H1 (cell line): ENCODE data around the gene POLR1B. TPM values are rescaled to one million over a fixed set of nuclear protein-coding genes. Genes with fewer than 3 reads are reported as not detected.

Experiments used
- CTCF ChIA-PET: fragments of 300-600 bp; sonication (Branson Sonifier 250); formaldehyde crosslinking; loops from one replicate; lab custom pipeline; 2021; ENCODE audit not compliant: partially characterized antibody; lab: Charles Lee
- POLR2A ChIA-PET: fragments of 300-600 bp; sonication (Branson Sonifier 250); formaldehyde crosslinking; loops from one replicate; lab custom pipeline; 2021; ENCODE audit warnings: inconsistent platforms; ENCODE audit not compliant: partially characterized antibody; lab: Charles Lee
- DNase-seq, 2 experiments: peaks; one replicate each; pipeline versions ENCODE4 v3.0.0 to v3.0.0-alpha.2; 2010 to 2022; ENCODE audit warnings: low spot score in 2 of 2, low read depth in 1 of 2, mixed read lengths in 1 of 2
- FAIRE-seq: peaks from 2 replicates; lab custom pipeline; 2011; peaks lifted over from hg19 to GRCh38; lab: Jason Lieb, UNC
- H2AFZ ChIP-seq: 2 replicates; pipeline ENCODE4 v1.8.1; 2012; ENCODE audit warnings: low read length, inconsistent platforms
- H2AK5ac ChIP-seq: 2 replicates; pipeline ENCODE4 v1.6.1; 2013; ENCODE audit warnings: low read depth, low read length
- H2BK120ac ChIP-seq: replicated peaks from 2 replicates; pipeline ENCODE3; 2013; ENCODE audit warnings: low read depth, low read length, inconsistent platforms
- H2BK12ac ChIP-seq: 2 replicates; pipeline ENCODE4 v1.6.1; 2013; ENCODE audit warnings: low read depth, low read length
- H2BK15ac ChIP-seq: 2 replicates; pipeline ENCODE4 v1.6.1; 2013; ENCODE audit warnings: low read length
- H2BK20ac ChIP-seq: 2 replicates; pipeline ENCODE4 v1.6.1; 2013; ENCODE audit warnings: low read length
- H2BK5ac ChIP-seq: 2 replicates; pipeline ENCODE4 v1.6.1; 2013; ENCODE audit warnings: low read depth, low read length
- H3K14ac ChIP-seq: 2 replicates; pipeline ENCODE4 v1.6.1; 2013; ENCODE audit warnings: inconsistent platforms; ENCODE audit not compliant: insufficient read length
- H3K18ac ChIP-seq: 2 replicates; pipeline ENCODE4 v1.6.1; 2013; ENCODE audit warnings: low read length; ENCODE audit errors: extremely low read depth
- H3K23ac ChIP-seq: 2 replicates; pipeline ENCODE4 v1.6.1; 2013; ENCODE audit warnings: inconsistent platforms; ENCODE audit not compliant: insufficient read length
- H3K23me2 ChIP-seq: 2 replicates; pipeline ENCODE4 v1.6.1; 2013; ENCODE audit warnings: low read depth, low read length
- H3K27ac ChIP-seq: 2 replicates; pipeline ENCODE4 v1.6.1; 2011; ENCODE audit warnings: low read depth, low read length, inconsistent platforms
- H3K27me3 ChIP-seq, 4 experiments: replicated peaks in 1 of 4; 1 replicate in 1 of 4; 2 replicates in 3 of 4; pipeline versions ENCODE4 v1.6.1 to v1.8.1; 2011 to 2013; ENCODE audit warnings: low read length in 3 of 4, mild to moderate bottlenecking in 3 of 4, inconsistent platforms in 2 of 4, mixed read lengths in 2 of 4, moderate library complexity in 1 of 4; ENCODE audit not compliant: control insufficient read depth in 3 of 4, insufficient read depth in 3 of 4; ENCODE audit errors: extremely low read depth in 1 of 4
- H3K36me3 ChIP-seq, 4 experiments: 2 replicates each; pipeline versions ENCODE4 v1.6.1 to v1.8.1; 2011 to 2013; ENCODE audit warnings: mild to moderate bottlenecking in 4 of 4, low read length in 3 of 4, moderate library complexity in 2 of 4, control low read depth in 1 of 4, inconsistent platforms in 1 of 4; ENCODE audit not compliant: insufficient read depth in 4 of 4, control insufficient read depth in 2 of 4
- H3K4ac ChIP-seq: replicated peaks from 2 replicates; pipeline ENCODE3; 2013; ENCODE audit warnings: low read length, low read depth, mixed read lengths, inconsistent platforms; ENCODE audit not compliant: insufficient read length
- H3K4me1 ChIP-seq, 4 experiments: replicated peaks in 1 of 4; 1 replicate in 1 of 4; 2 replicates in 3 of 4; pipeline versions ENCODE4 v1.6.1 to v1.8.1; 2011 to 2013; ENCODE audit warnings: low read length in 3 of 4, inconsistent platforms in 2 of 4, mixed read lengths in 1 of 4; ENCODE audit not compliant: insufficient read depth in 4 of 4, control insufficient read depth in 3 of 4
- H3K4me2 ChIP-seq, 2 experiments: 2 replicates each; pipeline versions ENCODE4 v1.6.1 to v1.8.1; 2011 to 2013; ENCODE audit warnings: low read depth in 2 of 2, low read length in 2 of 2, control low read depth in 1 of 2, inconsistent platforms in 1 of 2, mild to moderate bottlenecking in 1 of 2; ENCODE audit not compliant: insufficient read depth in 1 of 2
- H3K4me3 ChIP-seq, 4 experiments: fragments of 200-600, 300-600 bp in 1 of 4; sonication (generic), shearing (Covaris generic), sonication (Bioruptor Twin) in 1 of 4; 2 replicates each; pipeline versions ENCODE4 v1.5.1 to v1.8.1; 2011 to 2016; ENCODE audit warnings: low read length in 4 of 4, low read depth in 3 of 4, control low read depth in 2 of 4, inconsistent platforms in 2 of 4, mild to moderate bottlenecking in 2 of 4, mixed read lengths in 1 of 4, moderate library complexity in 1 of 4; ENCODE audit not compliant: insufficient read depth in 2 of 4; ENCODE audit errors: extremely low read depth in 1 of 4
- H3K56ac ChIP-seq: replicated peaks from 2 replicates; pipeline ENCODE3; 2013; ENCODE audit warnings: low read depth, mild to moderate bottlenecking, mixed read lengths, low read length, inconsistent platforms; ENCODE audit not compliant: insufficient read length
- H3K79me1 ChIP-seq: 2 replicates; pipeline ENCODE4 v1.6.1; 2013; ENCODE audit warnings: low read depth, low read length, control low read depth
- H3K79me2 ChIP-seq, 2 experiments: 2 replicates each; pipeline versions ENCODE4 v1.6.1 to v1.8.1; 2012 to 2013; ENCODE audit warnings: low read length in 2 of 2, mild to moderate bottlenecking in 2 of 2, inconsistent platforms in 1 of 2; ENCODE audit not compliant: insufficient read depth in 2 of 2, control insufficient read depth in 1 of 2
- H3K9ac ChIP-seq, 4 experiments: replicated peaks in 1 of 4; 1 replicate in 1 of 4; 2 replicates in 3 of 4; pipeline versions ENCODE4 v1.6.1 to v1.8.1; 2011 to 2013; ENCODE audit warnings: low read depth in 3 of 4, low read length in 3 of 4, control low read depth in 2 of 4, mild to moderate bottlenecking in 2 of 4, moderate library complexity in 2 of 4, inconsistent platforms in 1 of 4; ENCODE audit errors: extremely low read depth in 1 of 4
- H3K9me3 ChIP-seq, 2 experiments: 2 replicates each; pipeline versions ENCODE4 v1.6.1 to v1.8.1; 2012 to 2013; ENCODE audit warnings: mild to moderate bottlenecking in 2 of 2, moderate library complexity in 2 of 2, control low read depth in 1 of 2, inconsistent platforms in 1 of 2, low read depth in 1 of 2, low read length in 1 of 2, mixed read lengths in 1 of 2; ENCODE audit not compliant: insufficient read depth in 2 of 2
- H4K20me1 ChIP-seq, 2 experiments: replicated peaks in 1 of 2; 2 replicates each; pipeline versions ENCODE3 to v1.8.1; 2011 to 2013; ENCODE audit warnings: inconsistent platforms in 2 of 2, low read length in 2 of 2, mild to moderate bottlenecking in 1 of 2; ENCODE audit not compliant: insufficient read depth in 2 of 2, control insufficient read depth in 1 of 2
- H4K5ac ChIP-seq: 2 replicates; pipeline ENCODE4 v1.6.1; 2013; ENCODE audit warnings: low read length, low read depth, mixed read lengths, inconsistent platforms; ENCODE audit not compliant: insufficient read length
- H4K8ac ChIP-seq: 2 replicates; pipeline ENCODE4 v1.8.0; 2013; ENCODE audit warnings: mild to moderate bottlenecking, moderate library complexity, low read length, inconsistent platforms; ENCODE audit not compliant: insufficient read depth; ENCODE audit errors: extremely low read depth
- H4K91ac ChIP-seq: replicated peaks from 2 replicates; pipeline ENCODE3; 2013; ENCODE audit warnings: low read length, mixed read lengths, inconsistent platforms; ENCODE audit not compliant: insufficient read length
- ATF3 ChIP-seq: IDR thresholded peaks from 2 replicates; pipeline ENCODE4 v1.6.1; 2011; ENCODE audit warnings: low read depth, mild to moderate bottlenecking, low read length; ENCODE audit not compliant: insufficient read depth
- CBX8 ChIP-seq: fragments of 300-800, 300-1000 bp; sonication (generic); IDR thresholded peaks from 2 replicates; pipeline ENCODE4 v1.7.1; 2016; ENCODE audit warnings: low read depth, low read length, borderline replicate concordance
- CEBPB ChIP-seq: IDR thresholded peaks from 2 replicates; pipeline ENCODE4 v1.6.1; 2012; ENCODE audit warnings: low read depth, low read length
- EP300 ChIP-seq, 2 experiments: IDR thresholded peaks; 1 replicate in 1 of 2; 2 replicates in 1 of 2; pipeline ENCODE4 v1.6.1; 2011 to 2012; ENCODE audit warnings: low read depth in 2 of 2, low read length in 2 of 2, mild to moderate bottlenecking in 2 of 2, borderline replicate concordance in 1 of 2, inconsistent platforms in 1 of 2, moderate library complexity in 1 of 2
- POLR2AphosphoS5 ChIP-seq: IDR thresholded peaks from 2 replicates; pipeline ENCODE4 v1.6.1; 2011; ENCODE audit warnings: low read depth, low read length
- SIX5 ChIP-seq: IDR thresholded peaks from 2 replicates; pipeline ENCODE4 v1.6.1; 2011; ENCODE audit warnings: mild to moderate bottlenecking, low read depth, low read length
- SP2 ChIP-seq: IDR thresholded peaks from 2 replicates; pipeline ENCODE4 v1.6.1; 2012; ENCODE audit warnings: mild to moderate bottlenecking, low read length, inconsistent platforms
- SP4 ChIP-seq: IDR thresholded peaks from 2 replicates; pipeline ENCODE4 v1.6.1; 2012; ENCODE audit warnings: low read length, inconsistent platforms
- SRF ChIP-seq: IDR thresholded peaks from 2 replicates; pipeline ENCODE4 v1.6.1; 2011; ENCODE audit warnings: mild to moderate bottlenecking, low read depth, low read length, moderate library complexity
- SUZ12 ChIP-seq: fragments of 200-600 bp; sonication (generic); IDR thresholded peaks from 2 replicates; pipeline ENCODE4 v1.6.1; 2012; ENCODE audit warnings: mild to moderate bottlenecking, inconsistent platforms, low read length, moderate library complexity, mixed read lengths
- TAF1 ChIP-seq: IDR thresholded peaks from 2 replicates; pipeline ENCODE4 v1.6.1; 2011; ENCODE audit warnings: mild to moderate bottlenecking, low read depth, low read length
- TAF7 ChIP-seq: optimal IDR thresholded peaks from 2 replicates; pipeline ENCODE3; 2011; ENCODE audit warnings: low read depth, mild to moderate bottlenecking, inconsistent platforms, low read length, moderate library complexity, borderline replicate concordance
- WGBS, 2 experiments: shearing (Covaris generic) in 1 of 2; methylation state at CpG; one replicate each; pipeline versions ENCODE4 v1.1.6 to v1.1.7; 2013 to 2015; ENCODE audit warnings: low lambda C conversion rate in 2 of 2, mixed read lengths in 2 of 2, inconsistent platforms in 1 of 2, low coverage in 1 of 2, missing lambda C conversion rate in 1 of 2; ENCODE audit not compliant: insufficient replicate concordance in 2 of 2, insufficient coverage in 1 of 2, insufficient read length in 1 of 2; ENCODE audit errors: extremely low coverage in 1 of 2, missing lambda C conversion rate in 1 of 2; 5-methylcytosine and 5-hydroxymethylcytosine counted together
- polyA plus RNA-seq, 7 experiments: library from polyadenylated mRNA; depleted of rRNA in 3 of 7; stranded (reverse) in 5 of 7; unstranded in 2 of 7; fragments of >200 nt in 5 of 7; fragments of 200-250 nt in 2 of 7; gene quantifications; 1 replicate in 5 of 7; 2 replicates in 1 of 7; 4 replicates in 1 of 7; pipeline versions ENCODE4 v1.2.1 to v1.2.3, GENCODE V29; 2011 to 2013; ENCODE audit warnings: missing spikeins in 2 of 7, mixed read lengths in 2 of 7
- total RNA-seq: library from RNA; stranded (reverse); fragmentation: NEBNext Ultra II Directional; extraction: Animal tissue kit (Norgen Biotek cat#: 25700); gene quantifications from 2 replicates; pipeline ENCODE4 v1.2.1, GENCODE V29; 2021
- TF ChIP-seq, protein P1 (sequence below): IDR thresholded peaks from 2 replicates; pipeline ENCODE4 v1.6.1; 2012; ENCODE audit warnings: inconsistent platforms

POLR1B gene
- total and polyA plus RNA-seq, 2 of the 8 experiments (the other 6 are each of a cell fraction or from before 2014, with no cell fraction given) = 24.3 to 69.4 TPM

GRCh38 chr2:112603731-112604130 is 61.5 kb downstream of the POLR1B start:
- Histone ChIP-seq H3K4me2 (no peak overlapping the region), H2AK5ac (no peak overlapping the region), H3K9ac (no peak overlapping the region), H2BK120ac (no peak overlapping the region), H4K5ac (no peak overlapping the region), H2AFZ (no peak overlapping the region), H4K8ac (no peak overlapping the region), H4K91ac (no peak overlapping the region), H3K23me2 (no peaks in the 10 kb centered on the region), H3K27ac (no peak overlapping the region), H3K27me3 (no peaks in the 10 kb centered on the region), H3K79me2 (no peaks in the 10 kb centered on the region), H3K4me1 (no peaks in the 10 kb centered on the region), H2BK12ac (no peak overlapping the region), H3K56ac (no peak overlapping the region), H2BK15ac (no peak overlapping the region), H3K18ac (no peak overlapping the region), H4K20me1 (no peaks in the 10 kb centered on the region), H3K4me3 (no peak overlapping the region), H3K36me3 (no peaks in the 10 kb centered on the region), H3K9me3 (no peaks in the 10 kb centered on the region), H3K79me1 (no peaks in the 10 kb centered on the region), H2BK5ac (no peak overlapping the region), H2BK20ac (no peak overlapping the region), H3K4ac (no peak overlapping the region), H3K14ac (no peak overlapping the region), H3K23ac (no peak overlapping the region)
- no peak for DNase-seq
- no peak for TF ChIP-seq SP2
- no peak for TF ChIP-seq TAF7
- no peak for TF ChIP-seq CBX8
- TF ChIP-seq POLR2AphosphoS5 = no peak
- no peak for TF ChIP-seq ATF3
- no peak for TF ChIP-seq SUZ12
- TF ChIP-seq SRF = no peak
- no peak for TF ChIP-seq EP300 (IDR thresholded peaks at IDR 0.05; ENCODE audit: borderline replicate concordance in 1 of 2, low read depth in 2 of 2, low read length in 2 of 2)
- no peak for TF ChIP-seq SP4
- TF ChIP-seq, protein P1, sequence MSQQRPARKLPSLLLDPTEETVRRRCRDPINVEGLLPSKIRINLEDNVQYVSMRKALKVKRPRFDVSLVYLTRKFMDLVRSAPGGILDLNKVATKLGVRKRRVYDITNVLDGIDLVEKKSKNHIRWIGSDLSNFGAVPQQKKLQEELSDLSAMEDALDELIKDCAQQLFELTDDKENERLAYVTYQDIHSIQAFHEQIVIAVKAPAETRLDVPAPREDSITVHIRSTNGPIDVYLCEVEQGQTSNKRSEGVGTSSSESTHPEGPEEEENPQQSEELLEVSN = no peak
- TF ChIP-seq TAF1 = no peak
- no peak for TF ChIP-seq CEBPB
- no peak for TF ChIP-seq SIX5
- ChIA-PET CTCF (interaction anchor here (1.3 to 8.9 kb wide), 4 partner anchors 23 to 123 kb away, joined by 3 to 57 read pairs (median 12); no protein-coding TSS in a partner anchor), POLR2A (interaction anchor here (0.6 to 0.9 kb wide), 2 partner anchors 11 to 80 kb away, joined by 3 read pairs; no protein-coding TSS in a partner anchor)
- FAIRE-seq = no peak
- WGBS, 2 experiments = 88% methylated on average over 2 of the region's 2 CpGs; no CpG with 5 or more reads in 1 of the 2 experiments
